Stimulated activated naive B cell treated with anti-CD40 and anti-IgM and Interleukin-4, amounts not matched to agents 10 μg/mL and 1 μg/mL and 100 μg/mL, for 72 hours (primary cell): ENCODE results near the gene EWSR1.

ENCODE experiments used
- ATAC-seq, 2 donors: fragments of 150-1000 bp; cut with Tn5 transposase; replicated peaks; 2 replicates each; pipeline ENCODE4 v1.10.0; 2021; ENCODE audit warnings: moderate library complexity in 1 of 2
- DNase-seq: peaks from one replicate; pipeline ENCODE4 v3.0.0; 2021
- H3K27ac Mint-ChIP-seq: one replicate; pipeline ENCODE4 v1.8.0; 2022; ENCODE audit warnings: mild to moderate bottlenecking, mixed read lengths
- H3K27me3 Mint-ChIP-seq, 2 donors: one replicate each; pipeline ENCODE4 v1.8.0; 2022; ENCODE audit warnings: mixed read lengths in 2 of 2
- H3K36me3 Mint-ChIP-seq, 2 donors: one replicate each; pipeline ENCODE4 v1.8.0; 2022; ENCODE audit warnings: mixed read lengths in 2 of 2, mild to moderate bottlenecking in 1 of 2
- H3K4me1 Mint-ChIP-seq, 2 donors: one replicate each; pipeline ENCODE4 v1.8.0; 2022; ENCODE audit warnings: mixed read lengths in 2 of 2, mild to moderate bottlenecking in 1 of 2
- H3K4me3 Mint-ChIP-seq, 2 donors: one replicate each; pipeline ENCODE4 v1.8.0; 2022; ENCODE audit warnings: mild to moderate bottlenecking in 2 of 2, mixed read lengths in 2 of 2, moderate library complexity in 1 of 2
- H3K9me3 Mint-ChIP-seq, 2 donors: one replicate each; pipeline ENCODE4 v1.8.0; 2022; ENCODE audit warnings: mixed read lengths in 2 of 2, mild to moderate bottlenecking in 1 of 2

EWSR1 gene

GRCh38 chr22:29258407-29259252, 9.4 kb upstream of the EWSR1 start:
- no peak overlapping the region for H3K4me3 Mint-ChIP-seq
- peaks cover 0 to 5% of the 10 kb centered on the region in 2 donors for H3K4me1 Mint-ChIP-seq
- H3K9me3 Mint-ChIP-seq = no peaks in the 10 kb centered on the region
- ATAC-seq (no peak), DNase-seq (no peak)
- peaks cover 6 to 9% of the 10 kb centered on the region in 2 donors for H3K27me3 Mint-ChIP-seq
- H3K27ac Mint-ChIP-seq = no peak overlapping the region
- H3K36me3 Mint-ChIP-seq = peaks cover 9 to 14% of the 10 kb centered on the region in 2 donors

- peaks cover 0 to 5% of the 10 kb centered on the region in 2 donors for H3K4me1 Mint-ChIP-seq
- H3K9me3 Mint-ChIP-seq = no peaks in the 10 kb centered on the region
- DNase-seq (no peak), ATAC-seq (peak in 1 of 2 donors; percentile 31)
- H3K27me3 Mint-ChIP-seq = peaks cover 4 to 6% of the 10 kb centered on the region in 2 donors
- H3K27ac Mint-ChIP-seq = no peak overlapping the region
- H3K4me3 Mint-ChIP-seq = no peak overlapping the region
- H3K36me3 Mint-ChIP-seq = peaks cover 9 to 14% of the 10 kb centered on the region in 2 donors
Observed at GRCh38 chr22:29259253-29259899, 8.7 kb upstream of the EWSR1 start.

- Mint-ChIP-seq H3K27me3 (peaks cover 4 to 6% of the 10 kb centered on the region in 2 donors), H3K36me3 (peaks cover 9 to 14% of the 10 kb centered on the region in 2 donors), H3K4me3 (no peak overlapping the region), H3K27ac (no peak overlapping the region), H3K9me3 (no peaks in the 10 kb centered on the region), H3K4me1 (peaks cover 0 to 5% of the 10 kb centered on the region in 2 donors)
- no peak for ATAC-seq
- DNase-seq = no peak
Observed at GRCh38 chr22:29260031-29260560, 8.0 kb upstream of the EWSR1 start.

- Mint-ChIP-seq H3K27ac (peak overlapping the region; percentile 62), H3K27me3 (peaks cover 0 to 1% of the 10 kb centered on the region in 2 donors), H3K36me3 (peaks cover 9 to 14% of the 10 kb centered on the region in 2 donors), H3K4me3 (no peak overlapping the region), H3K9me3 (no peaks in the 10 kb centered on the region), H3K4me1 (peaks cover under 1 to 5% of the 10 kb centered on the region in 2 donors)
- no peak for DNase-seq
- no peak for ATAC-seq
Observed at GRCh38 chr22:29260601-29261315, 7.3 kb upstream of the EWSR1 start.

- ATAC-seq = no peak
Observed at GRCh38 chr22:29263791-29264276, 4.2 kb upstream of the EWSR1 start.

GRCh38 chr22:29265305-29265704, 2.8 kb upstream of the EWSR1 start:
- Mint-ChIP-seq H3K36me3 (peaks cover 11 to 33% of the 10 kb centered on the region in 2 donors), H3K9me3 (no peaks in the 10 kb centered on the region), H3K4me1 (peaks cover 14 to 26% of the 10 kb centered on the region in 2 donors), H3K27me3 (no peaks in the 10 kb centered on the region), H3K4me3 (no peak overlapping the region), H3K27ac (no peak overlapping the region)
- ATAC-seq (no peak), DNase-seq (no peak)

More at GRCh38 chr22:29263791-29264276, 4.2 kb upstream of the EWSR1 start:
- Mint-ChIP-seq H3K4me3 (no peak overlapping the region), H3K9me3 (no peaks in the 10 kb centered on the region), H3K27ac (no peak overlapping the region), H3K36me3 (peaks cover 13 to 32% of the 10 kb centered on the region in 2 donors), H3K4me1 (peaks cover 10 to 14% of the 10 kb centered on the region in 2 donors), H3K27me3 (no peaks in the 10 kb centered on the region)
- DNase-seq = no peak

GRCh38 chr22:29265929-29266328, 2.1 kb upstream of the EWSR1 start:
- Mint-ChIP-seq H3K27ac (no peak overlapping the region), H3K27me3 (no peaks in the 10 kb centered on the region), H3K36me3 (peaks cover 16 to 38% of the 10 kb centered on the region in 2 donors), H3K9me3 (no peaks in the 10 kb centered on the region), H3K4me1 (peaks cover 20 to 33% of the 10 kb centered on the region in 2 donors), H3K4me3 (no peak overlapping the region)
- DNase-seq = no peak
- no peak for ATAC-seq

GRCh38 chr22:29266564-29267461, 1.3 kb upstream of the EWSR1 start:
- peaks cover 20 to 42% of the 10 kb centered on the region in 2 donors for H3K36me3 Mint-ChIP-seq
- H3K27ac Mint-ChIP-seq = peak overlapping the region; percentile 98
- ATAC-seq = no peak
- peak overlapping the region; percentile 88 to 91 for H3K4me3 Mint-ChIP-seq
- no peak for DNase-seq
- H3K4me1 Mint-ChIP-seq = peaks cover 25 to 41% of the 10 kb centered on the region in 2 donors
- H3K9me3 Mint-ChIP-seq = no peaks in the 10 kb centered on the region
- H3K27me3 Mint-ChIP-seq = no peaks in the 10 kb centered on the region

GRCh38 chr22:29267462-29267857, 608 bp upstream of the EWSR1 start:
- H3K27me3 Mint-ChIP-seq = no peaks in the 10 kb centered on the region
- H3K9me3 Mint-ChIP-seq = no peaks in the 10 kb centered on the region
- peak overlapping the region; percentile 88 to 91 for H3K4me3 Mint-ChIP-seq
- H3K36me3 Mint-ChIP-seq = peaks cover 26 to 47% of the 10 kb centered on the region in 2 donors
- DNase-seq = no peak
- peak overlapping the region; percentile 98 for H3K27ac Mint-ChIP-seq
- peak; percentile 55 to 58 for ATAC-seq
- H3K4me1 Mint-ChIP-seq = peaks cover 27 to 48% of the 10 kb centered on the region in 2 donors

GRCh38 chr22:29268511-29269229, 602 bp downstream of the EWSR1 start:
- DNase-seq (no peak), ATAC-seq (peak; percentile 46 to 48)
- Mint-ChIP-seq H3K9me3 (no peaks in the 10 kb centered on the region), H3K36me3 (peaks cover 31 to 55% of the 10 kb centered on the region in 2 donors), H3K27me3 (no peaks in the 10 kb centered on the region), H3K27ac (peak overlapping the region; percentile 98), H3K4me3 (peak overlapping the region; percentile 88 to 91), H3K4me1 (peaks cover 33 to 60% of the 10 kb centered on the region in 2 donors)

- Mint-ChIP-seq H3K9me3 (no peaks in the 10 kb centered on the region), H3K27ac (peak overlapping the region; percentile 98)
- ATAC-seq = no peak
Observed at GRCh38 chr22:29269230-29269604, 1.1 kb downstream of the EWSR1 start.

GRCh38 chr22:29269731-29270474, 1.8 kb downstream of the EWSR1 start:
- no peaks in the 10 kb centered on the region for H3K27me3 Mint-ChIP-seq
- DNase-seq (no peak), ATAC-seq (no peak)
- H3K4me3 Mint-ChIP-seq = peak overlapping the region; percentile 88 to 91
- peaks cover 35 to 67% of the 10 kb centered on the region in 2 donors for H3K36me3 Mint-ChIP-seq
- H3K27ac Mint-ChIP-seq = peak overlapping the region; percentile 98
- H3K4me1 Mint-ChIP-seq = peaks cover 35 to 69% of the 10 kb centered on the region in 2 donors
- no peaks in the 10 kb centered on the region for H3K9me3 Mint-ChIP-seq

More at GRCh38 chr22:29269230-29269604, 1.1 kb downstream of the EWSR1 start:
- peaks cover 34 to 65% of the 10 kb centered on the region in 2 donors for H3K4me1 Mint-ChIP-seq
- H3K4me3 Mint-ChIP-seq = peak overlapping the region; percentile 88 to 91
- no peak for DNase-seq
- H3K27me3 Mint-ChIP-seq = no peaks in the 10 kb centered on the region
- peaks cover 33 to 60% of the 10 kb centered on the region in 2 donors for H3K36me3 Mint-ChIP-seq
